Adipocyte (in vitro differentiated cells): ENCODE measurements around the gene LRRC31.

Experiments
- DNase-seq: peaks from one replicate; pipeline ENCODE4 v3.0.0-alpha.2; 2015; ENCODE audit warnings: low read depth
- H3K27me3 ChIP-seq: replicated peaks from 2 replicates; pipeline ENCODE4 v1.7.0; 2013; ENCODE audit warnings: mild to moderate bottlenecking, low read length, moderate library complexity; ENCODE audit not compliant: control insufficient read depth, insufficient read depth
- H3K36me3 ChIP-seq: 2 replicates; pipeline ENCODE4 v1.7.0; 2013; ENCODE audit warnings: low read length, mild to moderate bottlenecking, moderate library complexity; ENCODE audit not compliant: control insufficient read depth, insufficient read depth, severe bottlenecking
- H3K4me1 ChIP-seq: 2 replicates; pipeline ENCODE4 v1.7.0; 2013; ENCODE audit warnings: mild to moderate bottlenecking, low read length, moderate library complexity; ENCODE audit not compliant: control insufficient read depth, insufficient read depth
- H3K4me3 ChIP-seq: 2 replicates; pipeline ENCODE4 v1.7.0; 2013; ENCODE audit warnings: mild to moderate bottlenecking, low read length, moderate library complexity
- H3K9ac ChIP-seq: 2 replicates; pipeline ENCODE4 v1.7.0; 2013; ENCODE audit warnings: mild to moderate bottlenecking, low read length, moderate library complexity
- H3K9me3 ChIP-seq: 2 replicates; pipeline ENCODE4 v1.7.0; 2013; ENCODE audit warnings: mild to moderate bottlenecking, low read length, moderate library complexity; ENCODE audit not compliant: control insufficient read depth

Gene LRRC31

DNA sequence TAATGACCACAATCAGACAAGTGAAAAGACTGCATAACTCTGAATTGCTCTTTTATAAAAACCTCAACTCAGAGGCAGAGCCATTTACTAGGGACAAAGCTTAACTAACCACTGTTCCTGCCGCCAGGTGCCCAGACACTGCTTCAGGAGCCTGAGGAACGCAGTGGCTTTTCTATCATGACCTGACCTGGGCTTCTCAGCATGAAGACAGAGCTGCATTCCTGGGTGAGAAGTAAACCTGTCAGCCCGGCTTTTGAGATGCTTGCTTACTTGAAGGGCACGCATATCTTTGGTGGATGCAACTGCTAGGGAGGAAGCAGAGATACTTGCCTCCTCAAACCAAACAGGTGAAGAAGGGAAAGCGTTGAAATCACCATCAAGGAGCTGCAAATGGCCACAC, 7.9 kb downstream of the LRRC31 start:
- Histone ChIP-seq H3K36me3 (no peaks in the 10 kb centered on the region), H3K9ac (no peak overlapping the region), H3K4me3 (no peak overlapping the region), H3K4me1 (peaks cover 3% of the 10 kb centered on the region), H3K9me3 (no peaks in the 10 kb centered on the region), H3K27me3 (peaks cover 12% of the 10 kb centered on the region)
- no peak for DNase-seq

DNA sequence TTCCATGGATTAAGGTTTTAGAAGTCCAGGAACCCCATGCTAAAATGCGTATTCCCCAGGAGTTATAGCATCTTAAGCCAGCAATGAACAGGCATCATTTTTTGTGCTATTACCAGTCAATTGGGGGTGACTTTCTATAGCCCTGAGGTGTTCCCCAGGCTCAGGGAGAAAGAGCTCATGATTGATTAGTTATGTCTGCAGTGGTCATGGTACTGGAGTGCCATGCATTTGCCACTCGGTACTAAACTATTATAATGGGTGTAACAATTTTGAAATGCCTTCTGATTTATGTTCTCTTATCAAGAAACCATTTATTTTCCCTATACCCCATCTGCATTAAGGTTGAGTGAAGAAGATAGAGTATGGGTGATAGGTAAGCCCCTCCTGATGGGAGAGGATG, 11.9 kb downstream of the LRRC31 start:
- no peak for DNase-seq
- Histone ChIP-seq H3K36me3 (no peaks in the 10 kb centered on the region), H3K4me3 (no peak overlapping the region), H3K9me3 (no peaks in the 10 kb centered on the region), H3K9ac (no peak overlapping the region), H3K4me1 (no peaks in the 10 kb centered on the region), H3K27me3 (peaks cover 40% of the 10 kb centered on the region)

DNA sequence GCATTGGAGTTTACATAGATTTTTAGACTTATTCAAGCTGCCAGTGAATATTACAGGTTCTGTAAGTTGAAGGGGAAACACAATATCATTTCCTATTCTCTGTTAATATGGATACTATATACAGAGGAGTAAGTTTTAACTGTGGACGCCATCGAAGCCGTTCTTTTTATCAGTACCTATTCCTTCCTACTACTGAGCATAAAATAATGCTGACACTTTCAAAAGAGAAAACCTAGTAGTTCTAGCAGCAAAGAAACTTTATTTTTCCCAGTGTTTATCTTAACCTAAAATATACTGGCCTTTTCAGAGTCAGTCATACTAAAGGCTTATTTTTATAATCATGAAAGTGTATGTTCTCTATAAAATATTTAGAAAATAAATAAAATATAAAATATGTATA, 14.2 kb downstream of the LRRC31 start:
- no peaks in the 10 kb centered on the region for H3K4me1 ChIP-seq
- no peak for DNase-seq
- H3K9ac ChIP-seq, result no peak overlapping the region
- H3K9me3 ChIP-seq, result no peaks in the 10 kb centered on the region
- no peaks in the 10 kb centered on the region for H3K36me3 ChIP-seq
- H3K27me3 ChIP-seq, result peaks cover 40% of the 10 kb centered on the region
- H3K4me3 ChIP-seq, result no peak overlapping the region

DNA sequence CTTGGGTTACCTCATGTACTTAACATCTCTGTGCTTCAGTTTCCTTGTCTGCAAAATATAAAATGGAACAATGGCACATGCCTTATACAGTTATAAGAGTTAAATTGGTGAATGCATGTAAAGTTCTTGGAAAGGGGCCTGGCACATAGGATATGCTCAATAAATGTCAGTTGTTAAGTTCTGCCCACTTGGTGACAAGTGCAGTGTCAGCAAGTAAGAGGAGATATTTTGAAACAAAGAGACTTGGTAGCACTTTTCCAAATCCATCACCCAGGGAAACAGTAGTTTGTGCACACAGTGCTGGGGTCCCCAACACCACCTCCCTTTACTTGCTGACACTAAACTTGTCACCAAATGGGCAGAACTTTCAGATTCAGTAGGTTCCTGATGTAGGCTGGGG, 19.1 kb downstream of the LRRC31 start:
- Histone ChIP-seq H3K9me3 (no peaks in the 10 kb centered on the region), H3K36me3 (no peaks in the 10 kb centered on the region), H3K4me3 (no peak overlapping the region), H3K4me1 (peaks cover 6% of the 10 kb centered on the region), H3K27me3 (peaks cover 25% of the 10 kb centered on the region), H3K9ac (no peak overlapping the region)
- no peak for DNase-seq

DNA sequence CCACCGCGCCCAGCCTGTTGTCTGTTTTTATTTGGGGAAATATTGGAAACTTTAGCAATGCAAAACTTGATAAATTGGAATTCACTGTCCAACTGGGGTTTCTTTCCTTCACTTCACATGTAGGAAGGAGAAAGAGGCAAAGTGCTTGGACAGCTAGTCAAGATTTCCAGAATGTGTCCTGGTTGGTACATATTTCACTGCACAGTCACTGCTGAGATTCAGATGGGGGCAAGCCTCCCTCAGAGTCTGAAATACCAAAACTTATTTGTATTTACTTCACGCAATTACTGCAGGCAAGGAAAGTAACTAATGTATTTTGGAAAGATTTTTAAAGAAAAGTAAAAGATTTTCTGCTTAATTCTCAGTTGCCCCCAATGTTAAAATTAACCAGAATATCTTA, 21.0 kb downstream of the LRRC31 start:
- peak; percentile 38 for DNase-seq
- Histone ChIP-seq H3K4me1 (peaks cover 6% of the 10 kb centered on the region), H3K9ac (no peak overlapping the region), H3K9me3 (peaks cover 1% of the 10 kb centered on the region), H3K36me3 (no peaks in the 10 kb centered on the region), H3K4me3 (no peak overlapping the region), H3K27me3 (peaks cover 10% of the 10 kb centered on the region)

DNA sequence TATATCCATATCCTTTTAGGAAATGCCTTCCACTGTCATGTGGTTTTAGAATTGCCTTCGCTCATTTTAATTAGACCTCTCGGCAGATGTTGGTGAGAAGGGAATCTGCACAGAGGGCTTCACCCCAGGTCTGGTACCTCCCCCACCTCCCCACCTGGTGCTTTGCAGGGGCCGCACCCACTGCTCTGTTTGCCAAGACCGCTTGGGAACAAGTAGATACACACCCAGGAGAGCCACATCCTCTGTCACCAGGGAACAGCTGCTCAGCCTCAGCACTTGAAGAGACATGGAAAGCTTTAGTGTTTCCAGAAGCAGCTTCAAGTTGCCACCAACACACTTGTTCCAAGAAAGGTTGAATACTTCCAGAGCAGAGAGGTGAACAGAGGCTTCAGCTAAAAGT, 21.8 kb downstream of the LRRC31 start:
- peaks cover 6% of the 10 kb centered on the region for H3K4me1 ChIP-seq
- H3K4me3 ChIP-seq, result no peak overlapping the region
- DNase-seq, result no peak
- no peaks in the 10 kb centered on the region for H3K36me3 ChIP-seq
- no peak overlapping the region for H3K9ac ChIP-seq
- H3K27me3 ChIP-seq, result peaks cover 2% of the 10 kb centered on the region
- H3K9me3 ChIP-seq, result peaks cover 4% of the 10 kb centered on the region

DNA sequence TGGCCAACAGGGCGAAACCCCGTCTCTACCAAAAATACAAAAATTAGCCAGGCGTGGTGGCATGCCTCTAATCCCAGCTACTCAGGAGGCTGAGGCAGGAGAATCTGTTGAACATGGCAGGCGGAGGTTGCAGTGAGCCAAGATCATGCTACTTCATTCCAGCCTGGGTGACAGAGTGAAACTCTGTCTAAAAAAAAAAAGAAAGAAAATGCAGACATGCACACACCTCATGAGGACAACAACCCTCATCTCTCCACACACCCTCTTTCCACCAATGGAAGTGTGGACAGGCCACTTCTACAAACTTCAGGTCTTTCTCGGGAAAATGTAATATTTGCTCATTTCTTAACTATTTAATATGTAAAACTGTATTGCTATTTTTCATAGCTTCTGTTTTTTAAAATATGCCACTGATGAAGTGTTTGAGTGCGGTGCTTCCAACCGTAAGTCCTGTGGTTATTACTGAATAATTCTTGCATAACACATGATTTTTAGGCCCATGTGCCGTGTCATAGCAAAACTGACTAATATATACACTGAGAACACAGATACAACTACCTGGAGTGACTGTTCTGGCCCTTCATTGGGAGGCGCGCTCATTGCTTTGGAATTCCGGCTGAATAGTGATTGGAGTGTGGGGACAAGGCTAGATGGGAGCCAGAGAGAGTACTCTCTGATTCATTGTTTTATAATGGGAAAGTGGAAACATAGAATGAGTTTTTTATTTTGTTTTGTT, 23.1 kb downstream of the LRRC31 start:
- peak; percentile 14 for DNase-seq
- Histone ChIP-seq H3K36me3 (no peaks in the 10 kb centered on the region), H3K27me3 (no peaks in the 10 kb centered on the region), H3K4me1 (peaks cover 6% of the 10 kb centered on the region), H3K9me3 (peaks cover 4% of the 10 kb centered on the region), H3K9ac (no peak overlapping the region), H3K4me3 (no peak overlapping the region)

DNA sequence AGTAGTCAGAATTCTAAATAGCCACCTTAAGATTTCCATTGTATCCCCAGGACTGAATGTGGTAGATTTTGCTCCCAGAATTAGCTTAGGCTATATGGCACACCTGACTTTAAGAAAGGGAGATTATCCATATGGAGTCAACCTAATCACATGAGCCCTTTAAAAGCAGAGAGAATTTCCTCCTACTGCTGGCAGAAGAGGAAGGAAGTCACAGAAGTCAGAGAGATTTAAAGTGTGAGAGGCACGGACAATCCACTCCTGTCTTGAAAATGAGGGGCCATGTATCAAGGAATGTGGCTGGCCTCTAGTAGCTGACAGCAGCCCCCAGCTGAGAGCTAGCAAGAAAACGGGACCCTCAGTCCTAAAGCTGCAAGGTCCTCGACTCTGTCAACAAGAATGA, 26.8 kb downstream of the LRRC31 start:
- Histone ChIP-seq H3K4me1 (peaks cover 6% of the 10 kb centered on the region), H3K9me3 (peaks cover 4% of the 10 kb centered on the region), H3K27me3 (no peaks in the 10 kb centered on the region), H3K36me3 (no peaks in the 10 kb centered on the region), H3K4me3 (no peak overlapping the region), H3K9ac (no peak overlapping the region)
- no peak for DNase-seq

DNA sequence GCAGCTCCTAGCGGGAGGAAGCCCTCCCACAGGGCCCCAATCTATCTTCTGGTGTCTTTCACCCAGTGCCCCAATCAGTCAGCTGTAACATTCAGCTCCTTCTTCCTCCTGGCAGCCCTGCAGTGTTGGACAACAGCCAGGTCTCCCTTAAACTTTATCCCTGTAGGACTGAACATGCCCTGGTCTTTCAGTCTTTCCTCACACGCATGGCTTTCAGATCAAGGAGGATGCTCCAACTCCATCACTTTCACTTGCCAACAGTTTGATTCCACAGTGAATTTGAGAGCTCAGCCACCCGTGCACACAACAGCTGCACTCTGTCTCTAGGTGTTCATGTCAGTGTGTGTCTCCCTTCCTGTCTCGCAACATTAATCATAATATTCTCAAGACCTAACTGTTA, 28.6 kb downstream of the LRRC31 start:
- no peak for DNase-seq
- Histone ChIP-seq H3K36me3 (no peaks in the 10 kb centered on the region), H3K9me3 (peaks cover 4% of the 10 kb centered on the region), H3K4me3 (no peak overlapping the region), H3K9ac (no peak overlapping the region), H3K4me1 (peaks cover 6% of the 10 kb centered on the region), H3K27me3 (no peaks in the 10 kb centered on the region)

DNA sequence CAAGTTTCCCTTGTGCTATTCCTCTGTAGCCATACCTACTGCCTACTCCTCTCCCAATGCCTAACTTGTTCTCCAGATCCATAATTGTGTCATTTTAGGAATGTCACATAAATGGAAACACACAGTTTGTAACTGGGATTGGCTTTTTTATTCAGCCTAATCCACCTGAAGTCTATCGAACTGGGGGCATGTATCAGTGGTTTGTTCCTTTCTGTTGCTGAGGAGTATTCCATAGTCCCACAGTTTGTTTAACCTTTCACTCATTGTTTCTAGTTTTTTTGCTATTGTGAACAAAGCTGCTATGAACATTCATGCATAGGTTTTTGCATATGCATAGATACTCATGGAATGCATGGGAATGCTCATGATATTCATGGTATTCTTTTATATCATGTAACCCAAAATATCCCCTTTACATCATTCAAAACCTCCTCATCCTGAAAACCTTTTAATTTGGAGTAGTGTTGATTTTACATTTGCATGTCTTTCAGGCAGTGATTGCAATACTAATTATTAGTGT, 31.2 kb downstream of the LRRC31 start:
- Histone ChIP-seq H3K9ac (no peak overlapping the region), H3K4me3 (no peak overlapping the region), H3K9me3 (peaks cover 1% of the 10 kb centered on the region), H3K4me1 (peaks cover 6% of the 10 kb centered on the region), H3K27me3 (no peaks in the 10 kb centered on the region), H3K36me3 (no peaks in the 10 kb centered on the region)
- no peak for DNase-seq

DNA sequence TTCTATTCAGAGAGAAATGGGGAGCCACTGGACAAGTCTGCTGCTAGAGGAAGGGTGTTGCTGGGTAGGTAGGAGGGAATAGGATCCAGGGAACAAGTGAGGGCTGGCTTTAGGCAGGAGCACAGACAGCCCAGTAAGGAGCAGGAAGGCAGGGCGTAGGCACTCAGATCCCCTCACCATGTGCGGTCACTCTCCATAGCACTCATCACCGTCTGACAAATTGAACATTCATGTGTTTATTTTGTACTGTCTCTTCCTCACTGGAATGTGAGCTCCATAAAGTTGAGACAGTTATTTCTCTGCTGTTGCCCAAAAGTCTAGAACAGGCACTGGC, 32.8 kb downstream of the LRRC31 start:
- Histone ChIP-seq H3K9ac (no peak overlapping the region), H3K4me1 (peaks cover 6% of the 10 kb centered on the region), H3K4me3 (no peak overlapping the region), H3K27me3 (no peaks in the 10 kb centered on the region), H3K9me3 (no peaks in the 10 kb centered on the region), H3K36me3 (no peaks in the 10 kb centered on the region)
- DNase-seq, result no peak
